T-helper 1 cell treated with Interleukin-12 subunit alpha and Interleukin-12 subunit beta and Interleukin-4 antibody, amounts not matched to agents 30 μg/mL and 1 μg/mL, for 36 hours (primary cell): Measurements from ENCODE around the gene FGF12.

Experiments used
- H3K27ac Mint-ChIP-seq: one replicate; pipeline ENCODE4 v1.8.0; 2021; ENCODE audit warnings: mild to moderate bottlenecking, mixed read lengths
- H3K27me3 Mint-ChIP-seq: one replicate; pipeline ENCODE4 v1.8.0; 2021; ENCODE audit warnings: low read depth, mixed read lengths
- H3K36me3 Mint-ChIP-seq: one replicate; pipeline ENCODE4 v1.8.0; 2021; ENCODE audit warnings: low read depth, mixed read lengths
- H3K4me1 Mint-ChIP-seq: one replicate; pipeline ENCODE4 v1.8.0; 2021; ENCODE audit warnings: low read depth, mixed read lengths
- H3K4me3 Mint-ChIP-seq: one replicate; pipeline ENCODE4 v1.8.0; 2021; ENCODE audit warnings: mild to moderate bottlenecking, moderate library complexity, mixed read lengths
- H3K9me3 Mint-ChIP-seq: one replicate; pipeline ENCODE4 v1.8.0; 2021; ENCODE audit warnings: mixed read lengths

Gene FGF12

DNA sequence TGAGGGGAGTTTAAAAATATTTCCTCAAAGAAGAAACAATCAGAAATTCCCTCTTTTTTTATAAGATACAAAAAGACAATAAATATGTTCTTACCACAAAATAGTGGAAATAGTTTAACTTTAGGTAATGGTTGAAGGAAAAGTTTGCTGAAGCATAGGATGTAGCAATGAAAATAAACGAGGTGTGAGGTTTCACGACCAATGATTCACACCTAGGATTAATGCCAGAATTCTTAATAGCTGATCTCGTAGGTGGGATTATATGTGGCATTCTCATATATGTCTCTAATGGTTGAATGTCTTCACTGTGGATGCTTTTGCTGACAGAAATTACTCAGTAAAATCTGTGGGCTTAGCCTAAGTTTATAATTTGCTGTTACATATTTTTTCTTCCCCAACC, 467.7 kb downstream of the FGF12 start:
- H3K27ac Mint-ChIP-seq, result no peak overlapping the region

DNA sequence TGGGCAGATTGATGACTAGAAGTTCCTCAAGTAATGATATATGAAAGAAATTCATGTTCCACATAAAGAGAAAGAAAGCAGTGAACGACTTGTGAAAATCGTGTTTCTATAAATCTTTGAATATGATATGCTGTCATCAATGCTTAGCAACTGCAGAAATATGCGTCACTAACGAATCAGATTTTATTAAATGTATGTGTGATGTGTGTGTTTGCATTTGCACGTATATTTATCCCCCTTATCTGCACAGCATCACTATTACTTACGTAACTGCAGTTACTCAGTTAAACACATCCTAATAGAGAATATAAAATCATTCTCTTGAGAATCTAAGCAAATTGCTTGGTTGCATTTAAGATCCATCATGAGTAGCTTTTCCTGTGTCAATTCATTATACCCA, 468.6 kb downstream of the FGF12 start:
- H3K27ac Mint-ChIP-seq, result no peak overlapping the region
- no peaks in the 10 kb centered on the region for H3K4me1 Mint-ChIP-seq
- no peaks in the 10 kb centered on the region for H3K27me3 Mint-ChIP-seq
- no peaks in the 10 kb centered on the region for H3K36me3 Mint-ChIP-seq
- no peaks in the 10 kb centered on the region for H3K9me3 Mint-ChIP-seq
- no peak overlapping the region for H3K4me3 Mint-ChIP-seq

More for the DNA sequence above, 467.7 kb downstream of the FGF12 start:
- Mint-ChIP-seq H3K9me3 (no peaks in the 10 kb centered on the region), H3K4me3 (no peak overlapping the region), H3K27me3 (no peaks in the 10 kb centered on the region), H3K36me3 (no peaks in the 10 kb centered on the region), H3K4me1 (no peaks in the 10 kb centered on the region)

DNA sequence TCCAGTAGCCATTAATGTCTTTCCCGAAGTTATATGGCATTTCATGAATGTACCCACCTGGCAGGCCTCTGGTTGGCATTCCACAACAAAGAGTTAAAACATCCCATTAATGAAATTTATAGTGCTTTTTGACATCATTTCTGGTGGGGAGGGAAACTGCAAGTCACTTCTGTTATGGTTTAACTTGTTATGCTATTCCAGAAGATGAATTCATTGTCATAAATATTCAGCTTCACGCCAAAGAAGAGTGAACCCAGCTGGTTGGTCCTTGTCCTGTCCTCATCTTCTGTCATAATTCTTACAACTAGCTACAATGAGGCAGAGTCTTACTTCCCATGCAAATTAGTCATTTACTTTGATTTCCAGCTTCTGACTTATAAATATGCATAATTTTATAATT, 471.5 kb downstream of the FGF12 start:
- no peak overlapping the region for H3K27ac Mint-ChIP-seq
- no peaks in the 10 kb centered on the region for H3K9me3 Mint-ChIP-seq

DNA sequence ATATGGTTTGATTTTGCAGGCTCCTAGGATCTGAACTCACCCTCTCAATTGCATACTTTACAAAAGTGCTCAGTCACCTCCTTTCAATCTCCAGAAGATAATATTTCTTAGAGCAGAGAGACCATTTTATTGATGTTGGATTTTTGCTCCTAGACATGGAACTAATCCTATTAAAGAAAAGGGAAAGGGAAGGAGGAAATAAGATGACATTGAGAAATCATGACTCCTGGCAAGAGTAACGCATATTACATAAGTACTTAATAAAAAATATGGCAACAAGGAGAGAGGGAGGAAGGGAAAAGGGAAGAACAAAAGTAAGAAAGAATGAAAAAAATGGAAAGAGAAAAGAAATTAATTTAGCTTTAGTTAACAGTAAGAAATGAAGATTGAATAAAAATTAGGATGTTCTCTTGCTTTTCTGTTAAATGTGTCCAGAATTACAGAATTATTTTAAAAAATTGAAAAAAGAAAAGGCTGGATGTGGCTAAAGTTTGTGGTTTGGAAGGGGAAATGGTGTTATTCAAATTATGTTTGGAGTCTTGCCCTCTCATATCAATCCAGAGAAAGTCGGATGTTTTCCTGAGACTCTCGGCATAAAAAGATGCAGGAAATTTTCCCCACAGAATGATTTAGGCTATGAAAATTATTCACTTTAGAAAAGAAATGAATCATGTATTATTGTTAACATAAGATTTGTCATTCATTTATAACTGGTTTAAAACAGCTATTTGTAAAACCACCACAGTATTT, 474.0 kb downstream of the FGF12 start:
- no peaks in the 10 kb centered on the region for H3K9me3 Mint-ChIP-seq
- H3K4me3 Mint-ChIP-seq, result no peak overlapping the region
- H3K27me3 Mint-ChIP-seq, result no peaks in the 10 kb centered on the region
- H3K27ac Mint-ChIP-seq, result no peak overlapping the region
- H3K36me3 Mint-ChIP-seq, result no peaks in the 10 kb centered on the region
- H3K4me1 Mint-ChIP-seq, result no peaks in the 10 kb centered on the region

More for the DNA sequence above, 471.5 kb downstream of the FGF12 start:
- Mint-ChIP-seq H3K4me1 (no peaks in the 10 kb centered on the region), H3K36me3 (no peaks in the 10 kb centered on the region), H3K27me3 (no peaks in the 10 kb centered on the region), H3K4me3 (no peak overlapping the region)

DNA sequence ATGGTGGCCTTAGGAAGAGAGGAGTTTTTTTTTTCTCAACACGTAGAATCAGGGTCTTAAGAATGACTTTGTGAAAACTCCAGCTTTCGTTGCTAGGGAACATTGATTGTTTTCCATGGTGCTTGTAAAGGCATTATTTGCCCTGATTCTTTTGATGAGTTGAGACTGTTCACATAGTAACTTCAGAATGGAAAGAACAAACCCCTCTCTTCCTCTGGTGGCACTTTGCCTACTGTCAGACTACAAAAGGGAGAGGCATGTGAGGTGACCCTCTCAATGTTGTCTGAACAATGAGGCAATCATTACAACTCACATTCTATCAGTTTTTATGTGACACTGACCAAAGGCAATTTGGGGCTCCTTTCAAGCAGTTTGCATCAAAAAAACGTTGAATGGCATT, 477.8 kb downstream of the FGF12 start:
- Mint-ChIP-seq H3K4me1 (no peaks in the 10 kb centered on the region), H3K27me3 (no peaks in the 10 kb centered on the region), H3K9me3 (no peaks in the 10 kb centered on the region), H3K4me3 (no peak overlapping the region), H3K27ac (no peak overlapping the region), H3K36me3 (no peaks in the 10 kb centered on the region)

DNA sequence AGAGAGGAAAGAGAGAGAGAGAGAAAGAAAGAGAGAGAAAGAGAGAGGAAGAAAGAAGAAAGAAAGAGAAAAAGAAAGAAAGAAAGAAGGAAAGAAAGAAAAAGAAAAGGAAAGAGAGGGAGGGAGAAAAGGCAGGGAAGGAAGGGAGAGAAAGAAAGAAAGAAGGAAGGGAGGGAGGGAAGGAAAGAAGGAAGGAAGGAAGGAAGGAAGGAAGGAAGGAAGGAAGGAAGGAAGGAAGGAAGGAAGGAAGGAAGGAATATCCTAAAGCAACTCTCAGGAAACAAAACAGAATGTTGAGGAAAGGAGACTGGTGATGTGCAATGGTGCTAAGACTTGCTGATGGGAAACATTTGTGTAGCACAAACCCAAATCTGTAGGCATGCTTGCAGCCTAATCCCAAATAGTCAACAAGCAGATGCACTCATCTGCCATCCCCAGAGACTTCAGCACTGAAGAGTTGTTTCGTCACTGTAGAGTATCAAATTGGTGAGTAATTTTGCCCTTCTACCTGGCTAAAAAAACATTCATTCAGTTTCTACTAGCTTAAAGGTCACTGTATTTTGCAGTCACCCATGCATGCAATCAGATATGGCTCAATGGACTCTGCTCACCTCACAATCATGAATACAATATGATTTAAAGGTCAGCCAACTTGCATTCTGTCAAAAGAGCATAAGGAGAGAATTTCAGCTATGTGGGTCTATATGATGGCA, 480.3 kb downstream of the FGF12 start:
- no peaks in the 10 kb centered on the region for H3K36me3 Mint-ChIP-seq
- no peaks in the 10 kb centered on the region for H3K27me3 Mint-ChIP-seq

DNA sequence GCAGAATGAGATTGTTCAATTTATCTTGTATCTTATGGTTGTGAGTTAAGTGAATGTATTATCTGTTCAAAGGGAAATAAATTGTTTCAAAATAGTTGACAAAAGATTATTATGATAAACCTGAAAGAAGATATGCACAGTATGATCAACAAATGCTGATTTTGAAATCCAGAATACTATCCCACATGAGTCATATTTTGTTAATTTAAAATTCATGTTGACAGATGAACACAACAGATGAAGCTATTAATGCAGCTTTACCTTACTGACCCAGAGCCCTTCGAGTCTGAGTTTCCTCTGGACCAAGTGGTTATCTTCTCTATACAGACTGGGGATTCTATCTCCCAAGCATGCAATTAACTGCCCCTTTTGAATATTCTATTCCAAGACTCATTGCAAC, 482.8 kb downstream of the FGF12 start:
- no peak overlapping the region for H3K4me3 Mint-ChIP-seq
- H3K4me1 Mint-ChIP-seq, result no peaks in the 10 kb centered on the region
- H3K27me3 Mint-ChIP-seq, result no peaks in the 10 kb centered on the region
- H3K36me3 Mint-ChIP-seq, result no peaks in the 10 kb centered on the region
- no peaks in the 10 kb centered on the region for H3K9me3 Mint-ChIP-seq
- H3K27ac Mint-ChIP-seq, result no peak overlapping the region

More for the DNA sequence above, 480.3 kb downstream of the FGF12 start:
- H3K27ac Mint-ChIP-seq, result no peak overlapping the region
- H3K9me3 Mint-ChIP-seq, result no peaks in the 10 kb centered on the region
- H3K4me1 Mint-ChIP-seq, result no peaks in the 10 kb centered on the region
- H3K4me3 Mint-ChIP-seq, result no peak overlapping the region

DNA sequence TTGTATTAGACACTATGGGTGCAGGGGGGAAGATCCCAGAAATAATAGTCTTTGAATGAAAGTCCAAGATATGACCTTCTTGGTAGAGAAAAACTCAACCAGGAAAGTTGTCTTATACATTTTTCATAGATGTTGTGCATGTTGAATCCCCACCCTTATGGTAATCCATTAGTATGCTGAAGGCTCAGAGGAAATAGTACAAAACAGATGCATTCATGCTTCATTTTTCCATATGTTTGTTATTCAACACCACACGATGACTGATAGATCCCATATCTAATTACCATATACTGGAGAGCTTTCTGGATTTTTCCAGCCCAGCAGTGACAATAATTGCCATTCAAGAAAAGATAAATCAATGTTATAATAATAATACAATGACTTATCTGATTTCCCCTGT, 487.4 kb downstream of the FGF12 start:
- Mint-ChIP-seq H3K4me3 (no peak overlapping the region), H3K4me1 (no peaks in the 10 kb centered on the region), H3K36me3 (no peaks in the 10 kb centered on the region), H3K27ac (no peak overlapping the region), H3K27me3 (no peaks in the 10 kb centered on the region), H3K9me3 (no peaks in the 10 kb centered on the region)

DNA sequence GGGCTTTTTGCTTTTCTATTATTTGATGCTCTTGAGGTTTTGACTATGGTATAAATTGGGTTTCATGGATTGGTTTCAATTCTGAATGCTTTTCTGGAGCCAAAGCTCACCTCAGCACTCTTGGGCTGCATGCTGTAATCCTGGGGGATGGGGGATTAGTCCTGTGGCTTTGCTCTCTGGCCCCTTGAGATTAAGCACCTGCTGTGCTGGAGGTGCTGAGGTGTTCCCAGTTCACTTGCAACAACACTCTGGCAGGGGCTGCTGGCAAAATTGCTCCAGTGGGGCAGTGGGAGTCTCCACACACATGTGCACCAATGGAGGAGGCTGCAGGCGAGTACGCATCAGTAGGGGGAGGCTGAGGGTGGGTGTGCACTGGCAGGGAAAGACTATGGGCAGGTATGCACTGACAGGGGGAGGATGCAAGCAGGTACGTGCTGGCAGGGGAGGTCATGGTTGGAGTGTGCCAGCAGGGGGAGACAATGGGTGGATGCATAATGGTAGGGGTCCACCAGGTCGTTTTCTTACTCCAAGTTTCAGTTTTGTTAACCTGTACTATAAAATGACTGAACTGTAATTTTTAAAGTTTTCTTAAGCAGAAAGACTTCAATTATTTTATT, 489.2 kb downstream of the FGF12 start:
- Mint-ChIP-seq H3K9me3 (no peaks in the 10 kb centered on the region), H3K4me3 (no peak overlapping the region), H3K27me3 (no peaks in the 10 kb centered on the region), H3K36me3 (no peaks in the 10 kb centered on the region), H3K27ac (no peak overlapping the region), H3K4me1 (no peaks in the 10 kb centered on the region)

DNA sequence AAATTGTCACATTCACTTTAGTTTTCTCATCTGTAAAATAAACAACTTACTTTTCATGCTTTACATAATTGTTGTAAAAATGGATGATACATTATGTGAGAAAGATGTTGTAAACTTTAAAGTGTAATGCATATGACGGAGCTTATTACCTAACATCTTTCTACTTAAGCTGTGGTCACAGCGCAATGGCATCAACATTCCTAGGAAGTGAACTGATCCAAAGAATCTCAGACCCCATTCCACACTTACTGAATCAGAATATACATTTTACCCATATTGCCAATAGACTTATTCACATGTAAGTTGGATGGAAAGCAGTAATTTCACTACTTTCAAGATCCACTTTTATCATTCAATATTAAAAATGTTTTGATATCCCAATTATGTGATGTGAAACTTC, 497.5 kb downstream of the FGF12 start:
- H3K9me3 Mint-ChIP-seq, result no peaks in the 10 kb centered on the region
- H3K27me3 Mint-ChIP-seq, result no peaks in the 10 kb centered on the region
- H3K27ac Mint-ChIP-seq, result no peak overlapping the region
- H3K36me3 Mint-ChIP-seq, result no peaks in the 10 kb centered on the region
- H3K4me1 Mint-ChIP-seq, result no peaks in the 10 kb centered on the region
- H3K4me3 Mint-ChIP-seq, result no peak overlapping the region

DNA sequence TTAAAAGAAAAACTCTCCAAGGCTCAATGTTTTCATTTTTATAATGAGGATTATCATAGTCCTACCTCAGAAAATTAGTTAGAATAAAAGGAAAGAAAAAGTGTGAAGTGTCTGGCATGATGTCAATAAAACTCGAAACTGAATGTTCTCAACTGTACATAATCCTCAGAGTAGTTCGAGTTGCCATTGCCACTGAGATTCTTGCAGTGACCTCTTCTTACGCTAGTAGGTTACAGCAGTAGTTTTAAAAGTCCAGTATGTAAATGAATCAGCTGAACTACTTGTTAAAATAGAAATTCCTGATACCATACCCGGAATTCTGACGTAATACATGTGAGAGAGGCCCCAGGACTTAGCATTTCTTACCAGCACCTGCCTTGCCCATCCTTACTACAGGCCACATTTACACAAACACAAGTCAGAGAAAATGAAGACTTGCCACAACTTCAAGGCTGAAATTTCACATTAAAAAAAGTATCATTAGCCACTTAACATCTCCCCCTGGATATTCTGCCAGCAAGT, 502.6 kb downstream of the FGF12 start:
- Mint-ChIP-seq H3K36me3 (no peaks in the 10 kb centered on the region), H3K4me3 (no peak overlapping the region), H3K4me1 (no peaks in the 10 kb centered on the region), H3K9me3 (no peaks in the 10 kb centered on the region), H3K27me3 (no peaks in the 10 kb centered on the region), H3K27ac (no peak overlapping the region)

DNA sequence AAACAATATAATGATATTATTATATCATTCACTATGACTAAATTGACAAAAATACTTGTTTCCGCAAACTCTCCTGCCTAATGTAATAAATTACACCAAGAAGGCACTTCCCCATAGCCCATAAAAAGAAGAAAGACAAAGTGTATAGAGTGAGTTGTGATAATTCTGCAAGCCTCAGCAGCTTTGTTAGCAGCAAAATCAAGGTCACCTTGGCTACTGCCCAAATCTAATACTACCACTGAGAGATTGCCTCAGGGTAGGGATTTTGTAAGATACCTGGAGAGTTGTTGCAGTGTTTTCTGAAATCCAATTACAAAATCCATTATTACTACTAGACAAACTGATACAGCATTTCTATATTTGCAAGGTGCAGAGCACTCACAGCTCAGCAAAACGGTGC, 503.5 kb downstream of the FGF12 start:
- Mint-ChIP-seq H3K9me3 (no peaks in the 10 kb centered on the region), H3K27ac (no peak overlapping the region), H3K27me3 (no peaks in the 10 kb centered on the region), H3K4me1 (no peaks in the 10 kb centered on the region), H3K36me3 (no peaks in the 10 kb centered on the region), H3K4me3 (no peak overlapping the region)

DNA sequence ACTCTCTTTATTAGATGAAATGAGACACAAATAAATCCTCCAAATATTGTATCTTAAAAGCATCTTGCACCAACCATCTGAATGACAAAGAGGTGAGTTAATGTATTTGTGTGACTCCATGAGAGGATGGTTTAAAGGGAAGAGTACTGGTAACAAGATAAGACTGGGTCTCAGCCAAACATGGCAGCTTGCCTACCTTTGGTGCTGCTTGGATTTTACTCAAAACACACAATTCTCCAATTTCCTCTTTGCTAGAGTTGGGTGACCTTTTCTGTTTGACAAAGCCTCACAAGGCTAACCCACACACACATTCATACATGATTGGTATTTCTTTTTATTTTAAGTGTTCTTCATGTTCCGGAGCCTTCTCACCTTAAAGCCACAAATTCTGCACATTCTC, 506.4 kb downstream of the FGF12 start:
- no peak overlapping the region for H3K27ac Mint-ChIP-seq
- no peak overlapping the region for H3K4me3 Mint-ChIP-seq
- no peaks in the 10 kb centered on the region for H3K36me3 Mint-ChIP-seq
- no peaks in the 10 kb centered on the region for H3K9me3 Mint-ChIP-seq
- H3K4me1 Mint-ChIP-seq, result no peaks in the 10 kb centered on the region
- H3K27me3 Mint-ChIP-seq, result no peaks in the 10 kb centered on the region

DNA sequence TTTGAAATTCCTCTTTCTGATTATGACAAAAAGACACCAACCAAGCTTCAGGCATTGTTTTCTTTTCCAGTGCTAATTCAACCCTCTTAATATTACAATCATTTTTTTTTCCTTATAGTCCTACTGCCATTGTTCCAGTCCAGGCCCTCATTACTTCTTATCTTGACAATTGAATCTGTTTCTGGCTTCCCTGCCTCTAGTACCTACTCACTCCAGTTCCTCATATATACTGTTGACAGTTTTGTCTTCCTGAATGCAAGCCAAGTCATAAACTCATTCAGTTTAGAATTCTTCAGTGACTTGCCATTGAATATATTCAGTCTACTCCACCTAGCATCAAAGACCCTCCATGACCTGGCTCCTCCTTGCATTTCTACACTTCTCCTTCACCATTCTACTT, 507.4 kb downstream of the FGF12 start:
- Mint-ChIP-seq H3K9me3 (no peaks in the 10 kb centered on the region), H3K36me3 (no peaks in the 10 kb centered on the region), H3K4me3 (no peak overlapping the region), H3K4me1 (no peaks in the 10 kb centered on the region), H3K27ac (no peak overlapping the region), H3K27me3 (no peaks in the 10 kb centered on the region)

DNA sequence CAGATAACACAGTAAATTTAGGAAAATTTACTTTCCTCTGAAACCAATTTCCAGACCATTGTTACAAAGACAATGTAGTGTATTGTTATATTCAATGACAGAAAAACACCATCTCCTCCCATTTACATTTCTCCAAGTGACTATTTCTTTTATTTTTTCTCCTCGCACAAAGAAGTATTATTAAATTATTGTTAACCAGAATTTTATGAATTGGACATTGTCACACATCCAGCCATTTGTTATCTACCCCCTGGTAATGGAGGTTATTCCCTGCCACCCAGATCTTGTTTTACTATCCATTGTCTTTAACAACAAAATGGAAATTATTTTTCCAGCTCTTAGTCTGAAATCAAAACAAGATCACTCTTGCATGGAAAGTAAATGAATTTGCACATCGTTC, 511.3 kb downstream of the FGF12 start:
- no peaks in the 10 kb centered on the region for H3K4me1 Mint-ChIP-seq
- no peak overlapping the region for H3K4me3 Mint-ChIP-seq

More for the DNA sequence above, 511.3 kb downstream of the FGF12 start:
- Mint-ChIP-seq H3K27me3 (no peaks in the 10 kb centered on the region), H3K9me3 (no peaks in the 10 kb centered on the region), H3K36me3 (no peaks in the 10 kb centered on the region), H3K27ac (no peak overlapping the region)
